GM19463 (cell line): ENCODE measurements around the gene NUB1.

Experiments
- ATAC-seq: cut with Tn5 transposase; IDR thresholded peaks from one replicate; pipeline ENCODE4 v1.9.1; 2021; ENCODE audit warnings: mild to moderate bottlenecking, moderate library complexity; ENCODE audit not compliant: unreplicated experiment

NUB1 gene

GRCh38 chr7:151400626-151401315 lies 59.2 kb downstream of the NUB1 start:
- peak; percentile 74 for ATAC-seq

GRCh38 chr7:151402029-151402835 lies 60.6 kb downstream of the NUB1 start:
- ATAC-seq = no peak

GRCh38 chr7:151403764-151404163 lies 62.2 kb downstream of the NUB1 start:
- ATAC-seq = no peak

- ATAC-seq = no peak
These were observed 62.8 kb downstream of the NUB1 start for GRCh38 chr7:151404216-151405011.

GRCh38 chr7:151405056-151405455 lies 63.4 kb downstream of the NUB1 start:
- no peak for ATAC-seq

GRCh38 chr7:151405588-151405987 lies 64.0 kb downstream of the NUB1 start:
- no peak for ATAC-seq

- ATAC-seq = no peak
These were observed 64.7 kb downstream of the NUB1 start for GRCh38 chr7:151406051-151406875.

GRCh38 chr7:151406886-151407583 lies 65.4 kb downstream of the NUB1 start:
- ATAC-seq = no peak

GRCh38 chr7:151408498-151408838 lies 66.9 kb downstream of the NUB1 start:
- ATAC-seq = no peak

- peak; percentile 68 for ATAC-seq
These were observed 67.4 kb downstream of the NUB1 start for GRCh38 chr7:151408839-151409666.

GRCh38 chr7:151409667-151410404 lies 68.2 kb downstream of the NUB1 start, which contains the start of gene WDR86:
Gene WDR86, minus strand, starts transcription at chr7:151410038. Its CDS starts 449 bp downstream, at chr7:151409589.
- ATAC-seq = no peak

- no peak for ATAC-seq
These were observed 69.1 kb downstream of the NUB1 start for GRCh38 chr7:151410405-151411390.

- no peak for ATAC-seq
These were observed 69.9 kb downstream of the NUB1 start for GRCh38 chr7:151411551-151411950.

- ATAC-seq = no peak
These were observed 70.7 kb downstream of the NUB1 start for GRCh38 chr7:151412318-151412717.

- ATAC-seq = no peak
These were observed 71.6 kb downstream of the NUB1 start for GRCh38 chr7:151413241-151413640.

GRCh38 chr7:151415375-151416105 lies 73.9 kb downstream of the NUB1 start:
- ATAC-seq = no peak
